ENCODE data around the gene MS4A1. TPM values are rescaled to one million over a fixed set of nuclear protein-coding genes. Genes with fewer than 3 reads are reported as not detected.

MS4A1 gene
- total and polyA plus RNA-seq, 2 experiments from 2014 or later, result not detected

- no peaks in the 10 kb centered on the region for H3K36me3 ChIP-seq (replicated peaks; ENCODE audit: insufficient read depth, low read depth)
- H3K27me3 ChIP-seq, result no peaks in the 10 kb centered on the region
- no peaks in the 10 kb centered on the region for H3K4me1 ChIP-seq (ENCODE audit: insufficient read depth)
- H3K79me2 ChIP-seq, result no peaks in the 10 kb centered on the region
- no peaks in the 10 kb centered on the region for H3K9me2 ChIP-seq (replicated peaks; ENCODE audit: insufficient read depth)
- no peak overlapping the region for H3K4me3 ChIP-seq
- 54% methylated on average over 2 of the region's 2 CpGs for WGBS (ENCODE audit: low lambda C conversion rate, missing lambda C conversion rate)
- no peaks in the 10 kb centered on the region for H4K20me1 ChIP-seq (ENCODE audit: insufficient read depth, poor library complexity, severe bottlenecking)
- no peak overlapping the region for H3K27ac ChIP-seq
- H3K4me2 ChIP-seq, result no peak overlapping the region
- DNase-seq (ENCODE audit: low spot score), result no peak
- no peak overlapping the region for H2AFZ ChIP-seq
- no peak for TF ChIP-seq EZH2 (IDR thresholded peaks at IDR 0.05; ENCODE audit: borderline replicate concordance)
- TF ChIP-seq EZH2phosphoT487 (IDR thresholded peaks at IDR 0.05; ENCODE audit: low read depth, severe bottlenecking, unreplicated experiment), result no peak
- TF ChIP-seq, protein P1, sequence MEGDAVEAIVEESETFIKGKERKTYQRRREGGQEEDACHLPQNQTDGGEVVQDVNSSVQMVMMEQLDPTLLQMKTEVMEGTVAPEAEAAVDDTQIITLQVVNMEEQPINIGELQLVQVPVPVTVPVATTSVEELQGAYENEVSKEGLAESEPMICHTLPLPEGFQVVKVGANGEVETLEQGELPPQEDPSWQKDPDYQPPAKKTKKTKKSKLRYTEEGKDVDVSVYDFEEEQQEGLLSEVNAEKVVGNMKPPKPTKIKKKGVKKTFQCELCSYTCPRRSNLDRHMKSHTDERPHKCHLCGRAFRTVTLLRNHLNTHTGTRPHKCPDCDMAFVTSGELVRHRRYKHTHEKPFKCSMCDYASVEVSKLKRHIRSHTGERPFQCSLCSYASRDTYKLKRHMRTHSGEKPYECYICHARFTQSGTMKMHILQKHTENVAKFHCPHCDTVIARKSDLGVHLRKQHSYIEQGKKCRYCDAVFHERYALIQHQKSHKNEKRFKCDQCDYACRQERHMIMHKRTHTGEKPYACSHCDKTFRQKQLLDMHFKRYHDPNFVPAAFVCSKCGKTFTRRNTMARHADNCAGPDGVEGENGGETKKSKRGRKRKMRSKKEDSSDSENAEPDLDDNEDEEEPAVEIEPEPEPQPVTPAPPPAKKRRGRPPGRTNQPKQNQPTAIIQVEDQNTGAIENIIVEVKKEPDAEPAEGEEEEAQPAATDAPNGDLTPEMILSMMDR (IDR thresholded peaks at IDR 0.05; ENCODE audit: poor library complexity), result no peak
- H3K9me3 ChIP-seq (ENCODE audit: low read depth), result no peaks in the 10 kb centered on the region
Observed at GRCh38 chr11:60428517-60428916, 27.1 kb upstream of the MS4A1 start.

DNA sequence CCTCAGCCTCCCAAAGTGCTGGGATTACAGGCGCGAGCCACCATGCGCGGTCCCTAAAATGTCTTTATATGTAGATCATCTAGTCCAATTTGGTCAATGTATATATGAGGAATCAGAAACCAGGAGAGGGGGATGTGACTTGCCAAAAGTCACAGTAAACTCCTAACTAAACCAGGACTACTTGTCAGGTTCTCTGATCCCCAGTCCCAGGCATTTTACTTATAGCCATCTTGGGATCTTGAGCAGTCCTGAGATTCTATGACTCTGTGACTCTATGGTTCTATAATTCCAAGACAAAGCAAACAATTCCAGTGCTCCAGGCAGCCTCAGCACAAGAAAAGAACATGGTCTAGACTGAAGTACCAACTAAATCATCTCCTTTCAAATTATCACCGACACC, 26.4 kb upstream of the MS4A1 start, which contains the start of gene MS4A5:
Gene MS4A5 (plus strand): TSS at position 301 of the 400 bp plus-strand sequence. CDS start 103 bp downstream, outside the sequence.
- DNase-seq (ENCODE audit: low spot score), result no peak
- TF ChIP-seq EZH2 (IDR thresholded peaks at IDR 0.05; ENCODE audit: borderline replicate concordance) (no peak), EZH2phosphoT487 (IDR thresholded peaks at IDR 0.05; ENCODE audit: low read depth, severe bottlenecking, unreplicated experiment) (no peak)
- TF ChIP-seq, protein P1 (IDR thresholded peaks at IDR 0.05; ENCODE audit: poor library complexity), result no peak
- no peak within 1 kb of the TSS for H3K27ac ChIP-seq
- 99% methylated on average over 5 of the region's 5 CpGs for WGBS (ENCODE audit: low lambda C conversion rate, missing lambda C conversion rate)
- H3K4me1 ChIP-seq (ENCODE audit: insufficient read depth), result no peaks in the 10 kb centered on the region
- H3K27me3 ChIP-seq, result no peaks in the 10 kb centered on the region
- no peak within 1 kb of the TSS for H2AFZ ChIP-seq
- H4K20me1 ChIP-seq (ENCODE audit: insufficient read depth, poor library complexity, severe bottlenecking), result no peaks in the 10 kb centered on the region
- H3K79me2 ChIP-seq, result no peaks in the 10 kb centered on the region
- no peaks in the 10 kb centered on the region for H3K9me2 ChIP-seq (replicated peaks; ENCODE audit: insufficient read depth)
- H3K36me3 ChIP-seq (replicated peaks; ENCODE audit: insufficient read depth, low read depth), result no peaks in the 10 kb centered on the region
- H3K4me2 ChIP-seq, result no peak within 1 kb of the TSS
- no peaks in the 10 kb centered on the region for H3K9me3 ChIP-seq (ENCODE audit: low read depth)
- H3K4me3 ChIP-seq, result no peak within 1 kb of the TSS

DNA sequence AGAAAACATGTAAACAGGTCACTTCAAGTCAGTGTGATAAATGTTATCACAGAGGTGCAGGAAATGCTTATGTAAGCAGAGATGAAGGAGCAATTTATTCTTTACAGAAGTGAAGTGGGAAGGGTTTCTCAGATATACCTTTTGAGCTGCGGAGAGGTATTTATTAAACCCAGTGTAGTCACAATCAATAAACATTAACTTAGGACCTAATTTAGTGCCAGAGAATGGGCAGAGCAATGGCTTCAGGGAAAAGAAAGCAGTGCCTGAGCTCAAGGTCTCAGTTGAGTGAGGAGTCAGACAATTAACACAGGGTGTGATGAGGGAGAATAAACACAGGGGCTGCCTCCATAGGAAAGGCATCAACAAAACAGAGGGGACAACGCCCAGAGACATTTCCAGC, 24.4 kb upstream of the MS4A1 start:
- no peaks in the 10 kb centered on the region for H3K9me3 ChIP-seq (ENCODE audit: low read depth)
- no peaks in the 10 kb centered on the region for H4K20me1 ChIP-seq (ENCODE audit: insufficient read depth, poor library complexity, severe bottlenecking)
- H3K4me1 ChIP-seq (ENCODE audit: insufficient read depth), result no peaks in the 10 kb centered on the region
- no peaks in the 10 kb centered on the region for H3K9me2 ChIP-seq (replicated peaks; ENCODE audit: insufficient read depth)
- H2AFZ ChIP-seq, result no peak overlapping the region
- no peak overlapping the region for H3K4me2 ChIP-seq
- DNase-seq (ENCODE audit: low spot score), result no peak
- no peaks in the 10 kb centered on the region for H3K79me2 ChIP-seq
- TF ChIP-seq EZH2phosphoT487 (IDR thresholded peaks at IDR 0.05; ENCODE audit: low read depth, severe bottlenecking, unreplicated experiment), result no peak
- no peak for TF ChIP-seq EZH2 (IDR thresholded peaks at IDR 0.05; ENCODE audit: borderline replicate concordance)
- TF ChIP-seq, protein P1 (IDR thresholded peaks at IDR 0.05; ENCODE audit: poor library complexity), result no peak
- no peaks in the 10 kb centered on the region for H3K27me3 ChIP-seq
- no peak overlapping the region for H3K4me3 ChIP-seq
- H3K27ac ChIP-seq, result no peak overlapping the region
- H3K36me3 ChIP-seq (replicated peaks; ENCODE audit: insufficient read depth, low read depth), result no peaks in the 10 kb centered on the region
- WGBS (ENCODE audit: low lambda C conversion rate, missing lambda C conversion rate), result 75% methylated on average over 2 of the region's 2 CpGs

GRCh38 chr11:60433401-60433800, 22.2 kb upstream of the MS4A1 start:
- H3K27me3 ChIP-seq, result no peaks in the 10 kb centered on the region
- no peaks in the 10 kb centered on the region for H3K79me2 ChIP-seq
- no peak overlapping the region for H3K4me2 ChIP-seq
- no peaks in the 10 kb centered on the region for H4K20me1 ChIP-seq (ENCODE audit: insufficient read depth, poor library complexity, severe bottlenecking)
- no peaks in the 10 kb centered on the region for H3K36me3 ChIP-seq (replicated peaks; ENCODE audit: insufficient read depth, low read depth)
- no peaks in the 10 kb centered on the region for H3K9me2 ChIP-seq (replicated peaks; ENCODE audit: insufficient read depth)
- no peak for TF ChIP-seq EZH2phosphoT487 (IDR thresholded peaks at IDR 0.05; ENCODE audit: low read depth, severe bottlenecking, unreplicated experiment)
- TF ChIP-seq, protein P1 (IDR thresholded peaks at IDR 0.05; ENCODE audit: poor library complexity), result no peak
- TF ChIP-seq EZH2 (IDR thresholded peaks at IDR 0.05; ENCODE audit: borderline replicate concordance), result no peak
- no peak overlapping the region for H2AFZ ChIP-seq
- H3K27ac ChIP-seq, result no peak overlapping the region
- H3K4me3 ChIP-seq, result no peak overlapping the region
- H3K4me1 ChIP-seq (ENCODE audit: insufficient read depth), result no peaks in the 10 kb centered on the region
- 73% methylated on average over 4 of the region's 4 CpGs for WGBS (ENCODE audit: low lambda C conversion rate, missing lambda C conversion rate)
- H3K9me3 ChIP-seq (ENCODE audit: low read depth), result no peaks in the 10 kb centered on the region
- DNase-seq (ENCODE audit: low spot score), result no peak
